GM12878 (cell line): Measurements from ENCODE around the gene RGMB. TPM values are rescaled to one million over a fixed set of nuclear protein-coding genes. Genes with fewer than 3 reads are reported as not detected.

ENCODE experiments used
- ATAC-seq: fragments of 200-7000 bp; cut with Tn5 transposase; 3 replicates; pipeline ENCODE4 v1.9.1; 2020; ENCODE audit warnings: mild to moderate bottlenecking, moderate library complexity
- BruUV-seq: library from RNA; stranded (reverse); fragments of 400-500 nt; replicated peaks from 2 replicates; lab custom pipeline; 2021; lab: Mats Ljungman, UMichigan
- CTCF ChIA-PET: fragments of 300-600 bp; sonication (Branson Sonifier 250); formaldehyde crosslinking; extraction: SDS; loops from one replicate; lab custom pipeline; 2021; ENCODE audit warnings: inconsistent platforms; lab: Yijun Ruan, JAX
- POLR2A ChIA-PET: fragments of 350-600 bp; formaldehyde crosslinking; extraction: SDS; loops from one replicate; lab custom pipeline; 2021; ENCODE audit warnings: inconsistent platforms; lab: Charles Lee
- RAD21 ChIA-PET: fragments of 300-600 bp; sonication (Branson Sonifier 250); formaldehyde crosslinking; loops from one replicate; lab custom pipeline; 2023; ENCODE audit warnings: antibody characterized with exemption; ENCODE audit not compliant: unreplicated experiment; lab: Charles Lee
- SMC1A ChIA-PET: fragments of 300-600 bp; sonication (Branson Sonifier 250); formaldehyde crosslinking; loops from one replicate; lab custom pipeline; 2023; ENCODE audit not compliant: unreplicated experiment, uncharacterized antibody; lab: Charles Lee
- DNase-seq: peaks from one replicate; pipeline ENCODE4 v3.0.0-alpha.2; 2011; ENCODE audit warnings: low read depth, low spot score
- FAIRE-seq: peaks from 3 replicates; lab custom pipeline; 2011; peaks lifted over from hg19 to GRCh38; lab: Jason Lieb, UNC
- H2AFZ ChIP-seq: 2 replicates; pipeline ENCODE4 v1.6.0; 2011; ENCODE audit warnings: low read depth, low read length, control low read depth; ENCODE audit not compliant: control insufficient read depth
- H3K27ac ChIP-seq: 2 replicates; pipeline ENCODE4 v1.5.1; 2011; ENCODE audit warnings: control low read depth; ENCODE audit not compliant: control insufficient read depth, insufficient read depth
- H3K27me3 ChIP-seq, 2 experiments: replicated peaks in 1 of 2; 2 replicates each; pipeline versions ENCODE4 v1.6.0 to v1.6.1; 2011; ENCODE audit warnings: low read length in 1 of 2; ENCODE audit not compliant: control insufficient read depth in 2 of 2, insufficient read depth in 2 of 2
- H3K36me3 ChIP-seq, 2 experiments: 2 replicates each; pipeline ENCODE4 v1.5.1; 2011; ENCODE audit warnings: low read length in 1 of 2; ENCODE audit not compliant: control insufficient read depth in 2 of 2, insufficient read depth in 2 of 2
- H3K4me1 ChIP-seq: 2 replicates; pipeline ENCODE4 v1.6.1; 2011; ENCODE audit warnings: mild to moderate bottlenecking, low read length, moderate library complexity, mixed read lengths; ENCODE audit not compliant: control insufficient read depth, insufficient read depth
- H3K4me2 ChIP-seq: 2 replicates; pipeline ENCODE4 v1.6.0; 2011; ENCODE audit warnings: control low read depth; ENCODE audit not compliant: control insufficient read depth, insufficient read depth
- H3K4me3 ChIP-seq: fragments of 200-600 bp; sonication (generic); 2 replicates; pipeline ENCODE4 v1.5.1; 2016
- H3K79me2 ChIP-seq: 2 replicates; pipeline ENCODE4 v1.6.0; 2011; ENCODE audit warnings: low read length; ENCODE audit not compliant: control insufficient read depth, insufficient read depth
- H3K9ac ChIP-seq: 2 replicates; pipeline ENCODE4 v1.8.0; 2011; ENCODE audit warnings: low read length, control low read depth, mixed read lengths; ENCODE audit not compliant: control insufficient read depth, insufficient read depth
- H3K9me3 ChIP-seq: replicated peaks from 3 replicates; pipeline ENCODE4 v1.5.1; 2011; ENCODE audit warnings: mild to moderate bottlenecking, low read length; ENCODE audit not compliant: control insufficient read depth, insufficient read depth
- H4K20me1 ChIP-seq: 2 replicates; pipeline ENCODE4 v1.6.0; 2011; ENCODE audit not compliant: control insufficient read depth, insufficient read depth
- ATF7 ChIP-seq: fragments of 450-650 bp; IDR thresholded peaks from 2 replicates; pipeline ENCODE4 v1.6.1; 2016; ENCODE audit warnings: low read depth, mild to moderate bottlenecking
- DPF2 ChIP-seq: fragments of 450-650 bp; IDR thresholded peaks from 2 replicates; pipeline ENCODE4 v1.6.1; 2017; ENCODE audit warnings: mild to moderate bottlenecking
- EED ChIP-seq: sonication (generic); IDR thresholded peaks from 2 replicates; pipeline ENCODE4 v1.6.1; 2016; ENCODE audit warnings: antibody characterized with exemption, low read depth
- FOS ChIP-seq: IDR thresholded peaks from 3 replicates; pipeline ENCODE4 v1.6.1; 2011; ENCODE audit warnings: borderline replicate concordance; ENCODE audit not compliant: insufficient read length; ENCODE audit errors: extremely low read depth
- FOXM1 ChIP-seq: IDR thresholded peaks from 2 replicates; pipeline ENCODE4 v1.6.1; 2012; ENCODE audit warnings: low read depth, mild to moderate bottlenecking, inconsistent platforms, low read length, moderate library complexity
- IKZF1 ChIP-seq: fragments of 450-650 bp; conservative IDR thresholded peaks from 2 replicates; pipeline ENCODE4 v1.6.1; 2017; ENCODE audit warnings: antibody characterized with exemption, mild to moderate bottlenecking
- LARP7 ChIP-seq: fragments of 450-650 bp; IDR thresholded peaks from 2 replicates; pipeline ENCODE4 v1.6.1; 2017; ENCODE audit warnings: mild to moderate bottlenecking
- MEF2A ChIP-seq: IDR thresholded peaks from 2 replicates; pipeline ENCODE4 v1.6.1; 2011; ENCODE audit warnings: low read depth, mild to moderate bottlenecking, low read length, moderate library complexity; ENCODE audit not compliant: insufficient read depth
- MTA3 ChIP-seq: IDR thresholded peaks from 2 replicates; pipeline ENCODE4 v1.6.1; 2012; ENCODE audit warnings: low read length, inconsistent platforms, borderline replicate concordance
- MYB ChIP-seq: fragments of 150-350 bp; IDR thresholded peaks from 2 replicates; pipeline ENCODE4 v1.6.1; 2014; ENCODE audit warnings: mild to moderate bottlenecking, low read depth, low read length, borderline replicate concordance
- NFIC ChIP-seq: IDR thresholded peaks from 2 replicates; pipeline ENCODE4 v1.6.1; 2012; ENCODE audit warnings: low read depth, mild to moderate bottlenecking, inconsistent platforms, low read length, moderate library complexity
- POLR2AphosphoS2 ChIP-seq: IDR thresholded peaks from 2 replicates; pipeline ENCODE4 v1.6.1; 2011; ENCODE audit warnings: low read depth, mild to moderate bottlenecking, low read length, improper control_type of control experiment, moderate library complexity
- RBBP5 ChIP-seq: fragments of 200-600 bp; sonication (generic); conservative IDR thresholded peaks from 2 replicates; pipeline ENCODE4 v1.6.1; 2016
- RCOR1 ChIP-seq: conservative IDR thresholded peaks from 2 replicates; pipeline ENCODE4 v1.6.1; 2012; ENCODE audit warnings: low read depth, low read length, improper control_type of control experiment
- STAT3 ChIP-seq: IDR thresholded peaks from 2 replicates; pipeline ENCODE4 v1.6.1; 2011; ENCODE audit warnings: low read depth, low read length, improper control_type of control experiment
- TAF1 ChIP-seq: IDR thresholded peaks from 2 replicates; pipeline ENCODE4 v1.6.1; 2011; ENCODE audit warnings: mild to moderate bottlenecking, low read depth, low read length, borderline replicate concordance
- WRNIP1 ChIP-seq: IDR thresholded peaks from 2 replicates; pipeline ENCODE4 v1.6.1; 2011; ENCODE audit warnings: low read depth, low read length, improper control_type of control experiment, borderline replicate concordance
- YY1 ChIP-seq: IDR thresholded peaks from 2 replicates; pipeline ENCODE4 v1.6.1; 2011; ENCODE audit warnings: low read depth, mild to moderate bottlenecking, low read length
- ZNF217 ChIP-seq: fragments of 450-650 bp; IDR thresholded peaks from 2 replicates; pipeline ENCODE4 v1.6.1; 2017; ENCODE audit warnings: antibody characterized with exemption, mild to moderate bottlenecking
- ZSCAN29 ChIP-seq: fragments of 450-650 bp; IDR thresholded peaks from 2 replicates; pipeline ENCODE4 v1.6.1; 2017; ENCODE audit warnings: mild to moderate bottlenecking, moderate library complexity
- WGBS: methylation state at CpG from one replicate; pipeline ENCODE4 v1.1.6; 2016; ENCODE audit warnings: low lambda C conversion rate; ENCODE audit not compliant: insufficient replicate concordance, insufficient coverage; ENCODE audit errors: missing lambda C conversion rate; 5-methylcytosine and 5-hydroxymethylcytosine counted together
- in situ Hi-C: fragments of 300-500 bp; cut with MboI; formaldehyde crosslinking; loops from 9 replicates; pipeline ENCODE4 v1.14.3; 2018; ENCODE audit warnings: mixed read lengths
- intact Hi-C: fragments of 100-400 bp; cut with micrococcal nuclease; formaldehyde crosslinking; loops from one replicate; pipeline ENCODE4 v1.14.2; 2022; ENCODE audit not compliant: unreplicated experiment
- polyA plus RNA-seq, 11 experiments: library from polyadenylated mRNA; depleted of rRNA in 4 of 11; unstranded in 6 of 11; stranded (reverse) in 5 of 11; fragments of >200 nt; fragmentation: Nextera tagmentation in 4 of 11; fragmentation: Illumina TruSeq in 1 of 11; extraction: Ambion mirVana in 4 of 11; extraction: Trizol in 1 of 11; gene quantifications; 1 replicate in 1 of 11; 2 replicates in 10 of 11; pipeline versions ENCODE4 v1.2.1 to v1.2.3, GENCODE V29; 2011 to 2016; ENCODE audit warnings: inconsistent platforms in 2 of 11, missing spikeins in 2 of 11, low read depth in 1 of 11
- total RNA-seq, 4 experiments: library from RNA; depleted of rRNA in 3 of 4; stranded (reverse); fragments of >200 nt in 3 of 4; fragmentation: Illumina TruSeq in 1 of 4; extraction: Trizol in 1 of 4; gene quantifications; 2 replicates each; pipeline versions ENCODE4 v1.2.1 to v1.2.3, GENCODE V29; 2013 to 2021
- TF ChIP-seq, protein P1 (sequence below): IDR thresholded peaks from 2 replicates; pipeline ENCODE4 v1.6.1; 2011; ENCODE audit warnings: mild to moderate bottlenecking, low read depth, low read length, moderate library complexity; ENCODE audit not compliant: insufficient replicate concordance
- TF ChIP-seq, protein P2 (sequence below): IDR thresholded peaks from 2 replicates; pipeline ENCODE4 v1.6.1; 2012; ENCODE audit warnings: mild to moderate bottlenecking, low read depth, low read length

The RGMB gene
- total and polyA plus RNA-seq, 10 of the 15 experiments (the other 5 are each of a cell fraction or from before 2014, with no cell fraction given) = 1.3 to 15.3 (median 7.4) TPM

GRCh38 chr5:98785244-98785643 lies 11.8 kb downstream of the RGMB start (continued):
- no peak for TF ChIP-seq WRNIP1
- TF ChIP-seq FOXM1 = no peak
- no peak for TF ChIP-seq NFIC
- TF ChIP-seq RCOR1 = no peak
- no peak for TF ChIP-seq RBBP5
- TF ChIP-seq STAT3 = no peak
- TF ChIP-seq YY1 = no peak
- TF ChIP-seq, protein P1, sequence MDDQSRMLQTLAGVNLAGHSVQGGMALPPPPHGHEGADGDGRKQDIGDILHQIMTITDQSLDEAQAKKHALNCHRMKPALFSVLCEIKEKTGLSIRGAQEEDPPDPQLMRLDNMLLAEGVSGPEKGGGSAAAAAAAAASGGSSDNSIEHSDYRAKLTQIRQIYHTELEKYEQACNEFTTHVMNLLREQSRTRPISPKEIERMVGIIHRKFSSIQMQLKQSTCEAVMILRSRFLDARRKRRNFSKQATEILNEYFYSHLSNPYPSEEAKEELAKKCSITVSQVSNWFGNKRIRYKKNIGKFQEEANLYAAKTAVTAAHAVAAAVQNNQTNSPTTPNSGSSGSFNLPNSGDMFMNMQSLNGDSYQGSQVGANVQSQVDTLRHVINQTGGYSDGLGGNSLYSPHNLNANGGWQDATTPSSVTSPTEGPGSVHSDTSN = no peak
- no peak for TF ChIP-seq MEF2A
- no peak for TF ChIP-seq MYB
- TF ChIP-seq ZSCAN29 = no peak
- no peak for TF ChIP-seq MTA3
- no peak for TF ChIP-seq ATF7
- TF ChIP-seq, all 136 proteins: peak for 0

- SMC1A ChIA-PET = interaction anchor here (0.8 to 1.7 kb wide), 3 partner anchors 10 to 26 kb away, joined by 3 to 10 read pairs (median 4); no protein-coding TSS in a partner anchor
- CTCF ChIA-PET = interaction anchor here (0.8 to 2.2 kb wide), 5 partner anchors 10 to 20 kb away, joined by 3 to 12 read pairs (median 6); no protein-coding TSS in a partner anchor
- Histone ChIP-seq H3K4me2 (no peak overlapping the region), H3K79me2 (peaks cover 31% of the 10 kb centered on the region), H3K9ac (no peak overlapping the region), H3K36me3 (peaks cover 0 to 4% of the 10 kb centered on the region in 2 experiments; a peak in 2 of 4 replicates), H3K27me3 (no peaks in the 10 kb centered on the region), H4K20me1 (no peaks in the 10 kb centered on the region), H3K4me1 (no peaks in the 10 kb centered on the region), H3K27ac (no peak overlapping the region), H2AFZ (no peak overlapping the region), H3K4me3 (no peak overlapping the region), H3K9me3 (no peaks in the 10 kb centered on the region)
- FAIRE-seq (no peak), DNase-seq (no peak), ATAC-seq (no peak)
- RAD21 ChIA-PET = interaction anchor here (1.3 kb wide), 1 partner anchor 27 kb away, joined by 3 read pairs; no protein-coding TSS in a partner anchor
- intact Hi-C loops = no loop called here
- POLR2A ChIA-PET = interaction anchor here (0.7 kb wide), 1 partner anchor 9 kb away, joined by 3 read pairs; no protein-coding TSS in a partner anchor
- in situ Hi-C loops = no loop called here
- 62% methylated on average over 4 of the region's 4 CpGs for WGBS
- BruUV-seq = no TSS peak
- TF ChIP-seq EED = no peak
- no peak for TF ChIP-seq FOS
- TF ChIP-seq ZNF217 = no peak
- TF ChIP-seq DPF2 = no peak
- TF ChIP-seq, protein P2, sequence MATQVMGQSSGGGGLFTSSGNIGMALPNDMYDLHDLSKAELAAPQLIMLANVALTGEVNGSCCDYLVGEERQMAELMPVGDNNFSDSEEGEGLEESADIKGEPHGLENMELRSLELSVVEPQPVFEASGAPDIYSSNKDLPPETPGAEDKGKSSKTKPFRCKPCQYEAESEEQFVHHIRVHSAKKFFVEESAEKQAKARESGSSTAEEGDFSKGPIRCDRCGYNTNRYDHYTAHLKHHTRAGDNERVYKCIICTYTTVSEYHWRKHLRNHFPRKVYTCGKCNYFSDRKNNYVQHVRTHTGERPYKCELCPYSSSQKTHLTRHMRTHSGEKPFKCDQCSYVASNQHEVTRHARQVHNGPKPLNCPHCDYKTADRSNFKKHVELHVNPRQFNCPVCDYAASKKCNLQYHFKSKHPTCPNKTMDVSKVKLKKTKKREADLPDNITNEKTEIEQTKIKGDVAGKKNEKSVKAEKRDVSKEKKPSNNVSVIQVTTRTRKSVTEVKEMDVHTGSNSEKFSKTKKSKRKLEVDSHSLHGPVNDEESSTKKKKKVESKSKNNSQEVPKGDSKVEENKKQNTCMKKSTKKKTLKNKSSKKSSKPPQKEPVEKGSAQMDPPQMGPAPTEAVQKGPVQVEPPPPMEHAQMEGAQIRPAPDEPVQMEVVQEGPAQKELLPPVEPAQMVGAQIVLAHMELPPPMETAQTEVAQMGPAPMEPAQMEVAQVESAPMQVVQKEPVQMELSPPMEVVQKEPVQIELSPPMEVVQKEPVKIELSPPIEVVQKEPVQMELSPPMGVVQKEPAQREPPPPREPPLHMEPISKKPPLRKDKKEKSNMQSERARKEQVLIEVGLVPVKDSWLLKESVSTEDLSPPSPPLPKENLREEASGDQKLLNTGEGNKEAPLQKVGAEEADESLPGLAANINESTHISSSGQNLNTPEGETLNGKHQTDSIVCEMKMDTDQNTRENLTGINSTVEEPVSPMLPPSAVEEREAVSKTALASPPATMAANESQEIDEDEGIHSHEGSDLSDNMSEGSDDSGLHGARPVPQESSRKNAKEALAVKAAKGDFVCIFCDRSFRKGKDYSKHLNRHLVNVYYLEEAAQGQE = no peak
- TF ChIP-seq TAF1 = no peak
- no peak for TF ChIP-seq LARP7
- no peak for TF ChIP-seq POLR2AphosphoS2
- no peak for TF ChIP-seq IKZF1
These were observed 12.9 kb downstream of the RGMB start for GRCh38 chr5:98786191-98786853.
